Measurements from ENCODE around the gene SOX14.

DNA sequence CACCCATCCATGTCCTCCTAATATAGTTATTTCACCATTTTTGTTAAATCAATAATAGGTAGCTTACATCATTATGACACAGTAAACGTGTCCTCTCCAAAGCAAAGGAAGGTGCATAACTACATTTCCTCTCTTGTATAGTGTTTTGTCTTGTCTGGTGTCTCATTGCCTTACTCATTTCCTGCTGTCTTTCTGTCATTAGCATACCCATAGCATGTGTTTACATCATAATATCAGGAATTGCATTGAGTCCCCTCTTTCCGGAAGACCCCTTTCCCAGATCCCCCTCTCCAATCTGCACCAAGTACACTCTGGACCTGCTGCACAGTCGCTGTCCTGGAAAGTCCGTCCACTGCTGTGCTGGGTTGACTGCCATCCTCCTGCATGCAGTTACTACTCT is 47.9 kb downstream of the SOX14 start:
- TF ChIP-seq POLR2A (IDR thresholded peaks at IDR 0.05) (no peak), EP300 (IDR thresholded peaks at IDR 0.05; ENCODE audit: low read depth) (no peak), POLR2AphosphoS5 (IDR thresholded peaks at IDR 0.05) (no peak)
- TF ChIP-seq, protein P1, sequence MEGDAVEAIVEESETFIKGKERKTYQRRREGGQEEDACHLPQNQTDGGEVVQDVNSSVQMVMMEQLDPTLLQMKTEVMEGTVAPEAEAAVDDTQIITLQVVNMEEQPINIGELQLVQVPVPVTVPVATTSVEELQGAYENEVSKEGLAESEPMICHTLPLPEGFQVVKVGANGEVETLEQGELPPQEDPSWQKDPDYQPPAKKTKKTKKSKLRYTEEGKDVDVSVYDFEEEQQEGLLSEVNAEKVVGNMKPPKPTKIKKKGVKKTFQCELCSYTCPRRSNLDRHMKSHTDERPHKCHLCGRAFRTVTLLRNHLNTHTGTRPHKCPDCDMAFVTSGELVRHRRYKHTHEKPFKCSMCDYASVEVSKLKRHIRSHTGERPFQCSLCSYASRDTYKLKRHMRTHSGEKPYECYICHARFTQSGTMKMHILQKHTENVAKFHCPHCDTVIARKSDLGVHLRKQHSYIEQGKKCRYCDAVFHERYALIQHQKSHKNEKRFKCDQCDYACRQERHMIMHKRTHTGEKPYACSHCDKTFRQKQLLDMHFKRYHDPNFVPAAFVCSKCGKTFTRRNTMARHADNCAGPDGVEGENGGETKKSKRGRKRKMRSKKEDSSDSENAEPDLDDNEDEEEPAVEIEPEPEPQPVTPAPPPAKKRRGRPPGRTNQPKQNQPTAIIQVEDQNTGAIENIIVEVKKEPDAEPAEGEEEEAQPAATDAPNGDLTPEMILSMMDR (IDR thresholded peaks at IDR 0.05), result no peak
